GM12878 (cell line): ENCODE measurements around the gene ANKRD44. TPM values are rescaled to one million over a fixed set of nuclear protein-coding genes. Genes with fewer than 3 reads are reported as not detected.
A peak's percentile ranks its signal among the peaks of the same experiment; 100 is the strongest.

Experiments used
- CEBPZ ChIP-seq: fragments of 150-350 bp; IDR thresholded peaks from 2 replicates; pipeline ENCODE4 v1.6.1; 2016; ENCODE audit warnings: low read depth, low read length
- CHD2 ChIP-seq: IDR thresholded peaks from 2 replicates; pipeline ENCODE4 v1.6.1; 2011; ENCODE audit warnings: low read depth, low read length, improper control_type of control experiment, borderline replicate concordance
- CUX1 ChIP-seq: IDR thresholded peaks from 2 replicates; pipeline ENCODE4 v1.6.1; 2012; ENCODE audit warnings: improper control_type of control experiment, low read depth, low read length; ENCODE audit not compliant: insufficient replicate concordance
- E2F8 ChIP-seq: fragments of 450-650 bp; IDR thresholded peaks from 2 replicates; pipeline ENCODE4 v1.6.1; 2018; ENCODE audit warnings: mild to moderate bottlenecking, low read depth, moderate library complexity; ENCODE audit not compliant: partially characterized antibody
- JUND ChIP-seq: IDR thresholded peaks from 2 replicates; pipeline ENCODE4 v1.6.1; 2012; ENCODE audit warnings: low read depth, mild to moderate bottlenecking, low read length, improper control_type of control experiment, moderate library complexity
- MAX ChIP-seq: IDR thresholded peaks from 2 replicates; pipeline ENCODE4 v1.6.1; 2012; ENCODE audit warnings: low read depth, low read length, improper control_type of control experiment
- MTA2 ChIP-seq: fragments of 450-650 bp; IDR thresholded peaks from 2 replicates; pipeline ENCODE4 v1.6.1; 2016; ENCODE audit warnings: low read depth, mild to moderate bottlenecking, moderate library complexity
- NFYA ChIP-seq: IDR thresholded peaks from 2 replicates; pipeline ENCODE4 v1.6.1; 2011; ENCODE audit warnings: low read depth, mild to moderate bottlenecking, low read length, improper control_type of control experiment, borderline replicate concordance
- RELA ChIP-seq: fragments of 450-650 bp; IDR thresholded peaks from 2 replicates; pipeline ENCODE4 v1.8.0; 2014; ENCODE audit warnings: borderline replicate concordance; ENCODE audit not compliant: partially characterized antibody
- RFX5 ChIP-seq: IDR thresholded peaks from 2 replicates; pipeline ENCODE4 v1.6.1; 2011; ENCODE audit warnings: low read depth, low read length, improper control_type of control experiment
- SIN3A ChIP-seq: IDR thresholded peaks from 2 replicates; pipeline ENCODE4 v1.6.1; 2012; ENCODE audit warnings: low read depth, low read length, improper control_type of control experiment
- SIX5 ChIP-seq: IDR thresholded peaks from 2 replicates; pipeline ENCODE4 v1.6.1; 2011; ENCODE audit warnings: mild to moderate bottlenecking, low read depth, low read length, moderate library complexity; ENCODE audit not compliant: severe bottlenecking
- SMAD1 ChIP-seq: fragments of 450-650 bp; IDR thresholded peaks from 2 replicates; pipeline ENCODE4 v1.6.1; 2018; ENCODE audit warnings: mild to moderate bottlenecking, low read depth; ENCODE audit not compliant: partially characterized antibody
- SUPT20H ChIP-seq: IDR thresholded peaks from 2 replicates; pipeline ENCODE4 v1.6.1; 2011; ENCODE audit warnings: low read depth, mild to moderate bottlenecking, low read length, moderate library complexity, borderline replicate concordance; ENCODE audit not compliant: control insufficient read depth
- TBL1XR1 ChIP-seq: IDR thresholded peaks from 2 replicates; pipeline ENCODE4 v1.6.1; 2012; ENCODE audit warnings: low read depth, low read length, improper control_type of control experiment
- ZNF622 ChIP-seq: fragments of 450-650 bp; IDR thresholded peaks from 2 replicates; pipeline ENCODE4 v1.6.1; 2017; ENCODE audit warnings: mild to moderate bottlenecking, inconsistent platforms
- polyA plus RNA-seq, 11 experiments: library from polyadenylated mRNA; depleted of rRNA in 4 of 11; unstranded in 6 of 11; stranded (reverse) in 5 of 11; fragments of >200 nt; fragmentation: Nextera tagmentation in 4 of 11; fragmentation: Illumina TruSeq in 1 of 11; extraction: Ambion mirVana in 4 of 11; extraction: Trizol in 1 of 11; gene quantifications; 1 replicate in 1 of 11; 2 replicates in 10 of 11; pipeline versions ENCODE4 v1.2.1 to v1.2.3, GENCODE V29; 2011 to 2016; ENCODE audit warnings: inconsistent platforms in 2 of 11, missing spikeins in 2 of 11, low read depth in 1 of 11
- total RNA-seq, 4 experiments: library from RNA; depleted of rRNA in 3 of 4; stranded (reverse); fragments of >200 nt in 3 of 4; fragmentation: Illumina TruSeq in 1 of 4; extraction: Trizol in 1 of 4; gene quantifications; 2 replicates each; pipeline versions ENCODE4 v1.2.1 to v1.2.3, GENCODE V29; 2013 to 2021

The ANKRD44 gene
- total and polyA plus RNA-seq, 10 of the 15 experiments (the other 5 are each of a cell fraction or from before 2014, with no cell fraction given), result 19.1 to 99.1 (median 59.6) TPM

- TF ChIP-seq CUX1 (no peak), RELA (no peak), CEBPZ (no peak), RFX5 (no peak; the same call in 1 of the 2 replicates), MTA2 (peak; percentile 41; the same call in 1 of the 2 replicates), SIN3A (no peak), CHD2 (no peak), MAX (no peak), TBL1XR1 (no peak), SMAD1 (peak; percentile 26), ZNF622 (no peak), NFYA (no peak), JUND (no peak), SUPT20H (no peak), SIX5 (no peak), E2F8 (no peak)
Observed at GRCh38 chr2:197261808-197262226, 48.8 kb downstream of the ANKRD44 start (continued).
